Measurements from ENCODE around the gene NPFFR1. TPM values are rescaled to one million over a fixed set of nuclear protein-coding genes. Genes with fewer than 3 reads are reported as not detected.

Gene NPFFR1
- total RNA-seq, 1 experiment from 2014 or later = not detected

- no TSS peak for BruUV-seq (replicated peaks)
- TF ChIP-seq CTCF (IDR thresholded peaks at IDR 0.05; ENCODE audit: unreplicated experiment) = no peak
- ChIA-PET CTCF (interaction anchor here (0.6 kb wide), 1 partner anchor 97 kb away, joined by 3 read pairs; no protein-coding TSS in a partner anchor), POLR2A (interaction anchor here (0.5 to 1.2 kb wide), 5 partner anchors 9 to 147 kb away, joined by 3 to 4 read pairs (median 3); no protein-coding TSS in a partner anchor)
- Mint-ChIP-seq H3K36me3 (ENCODE audit: insufficient read depth, unreplicated experiment) (peaks cover 15% of the 10 kb centered on the region), H3K4me3 (ENCODE audit: unreplicated experiment) (peak overlapping the region; percentile 29), H3K9me3 (ENCODE audit: unreplicated experiment) (no peaks in the 10 kb centered on the region), H3K27ac (ENCODE audit: low read depth, unreplicated experiment) (no peak overlapping the region), H3K27me3 (ENCODE audit: insufficient read depth, unreplicated experiment) (no peaks in the 10 kb centered on the region), H3K4me1 (ENCODE audit: insufficient read depth, unreplicated experiment) (peaks cover 19% of the 10 kb centered on the region)
- intact Hi-C loops (cut with micrococcal nuclease) = no loop called here
- no peak for DNase-seq (ENCODE audit: unreplicated experiment)
Observed at GRCh38 chr10:70234668-70235447, 48.9 kb downstream of the NPFFR1 start.

- peaks cover 23% of the 10 kb centered on the region for H3K36me3 Mint-ChIP-seq (ENCODE audit: insufficient read depth, unreplicated experiment)
- no peaks in the 10 kb centered on the region for H3K9me3 Mint-ChIP-seq (ENCODE audit: unreplicated experiment)
- ChIA-PET CTCF (interaction anchor here (0.6 to 3.0 kb wide), 7 partner anchors 12 to 130 kb away, joined by 3 to 27 read pairs (median 3); no protein-coding TSS in a partner anchor), POLR2A (interaction anchor here (0.5 to 6.4 kb wide), 28 partner anchors 9 to 801 kb away, joined by 3 to 101 read pairs (median 6); partner anchors contain the start of genes EIF4EBP2, LRRC20 and TYSND1)
- TF ChIP-seq CTCF (IDR thresholded peaks at IDR 0.05; ENCODE audit: unreplicated experiment) = no peak
- BruUV-seq (replicated peaks) = no TSS peak
- H3K4me1 Mint-ChIP-seq (ENCODE audit: insufficient read depth, unreplicated experiment) = peaks cover 27% of the 10 kb centered on the region
- DNase-seq (ENCODE audit: unreplicated experiment) = no peak
- intact Hi-C loops (cut with micrococcal nuclease) = no loop called here
- H3K4me3 Mint-ChIP-seq (ENCODE audit: unreplicated experiment) = peak overlapping the region; percentile 90
- H3K27ac Mint-ChIP-seq (ENCODE audit: low read depth, unreplicated experiment) = peak overlapping the region; percentile 97
- H3K27me3 Mint-ChIP-seq (ENCODE audit: insufficient read depth, unreplicated experiment) = no peaks in the 10 kb centered on the region
Observed at GRCh38 chr10:70233939-70234300, 49.9 kb downstream of the NPFFR1 start.

GRCh38 chr10:70233109-70233938, 50.5 kb downstream of the NPFFR1 start, which contains the start of gene PPA1:
TSS of gene PPA1 (minus strand) at chr10:70233429. CDS start at chr10:70233327, 102 bp downstream.
- H3K27me3 Mint-ChIP-seq (ENCODE audit: insufficient read depth, unreplicated experiment) = no peaks in the 10 kb centered on the region

More at GRCh38 chr10:70233109-70233938, 50.5 kb downstream of the NPFFR1 start, which contains the start of gene PPA1:
- peak; percentile 96 for DNase-seq (ENCODE audit: unreplicated experiment)
- BruUV-seq (replicated peaks) = TSS peak; percentile 83
- H3K4me3 Mint-ChIP-seq (ENCODE audit: unreplicated experiment) = peak within 1 kb of the TSS; percentile 90
- intact Hi-C loops (cut with micrococcal nuclease) = no loop called here
- H3K9me3 Mint-ChIP-seq (ENCODE audit: unreplicated experiment) = no peaks in the 10 kb centered on the region
- ChIA-PET POLR2A (interaction anchor here (0.7 to 6.4 kb wide), 42 partner anchors 8 to 800 kb away, joined by 3 to 101 read pairs (median 6); partner anchors contain the start of genes EIF4EBP2, LRRC20, SAR1A and TYSND1), CTCF (interaction anchor here (0.6 to 3.0 kb wide), 11 partner anchors 12 to 131 kb away, joined by 3 to 27 read pairs (median 3); partner anchors contain the start of gene TYSND1)
- H3K36me3 Mint-ChIP-seq (ENCODE audit: insufficient read depth, unreplicated experiment) = peaks cover 29% of the 10 kb centered on the region
- no peak for TF ChIP-seq CTCF (IDR thresholded peaks at IDR 0.05; ENCODE audit: unreplicated experiment)
- H3K27ac Mint-ChIP-seq (ENCODE audit: low read depth, unreplicated experiment) = peak within 1 kb of the TSS; percentile 97
- H3K4me1 Mint-ChIP-seq (ENCODE audit: insufficient read depth, unreplicated experiment) = peaks cover 32% of the 10 kb centered on the region

Measured in MCF 10A (cell line).